H7 (cell line): Measurements from ENCODE around the gene SOBP. TPM values are rescaled to one million over a fixed set of nuclear protein-coding genes. Genes with fewer than 3 reads are reported as not detected.

ENCODE experiments used
- DNase-seq: peaks from one replicate; pipeline ENCODE4 v3.0.0; 2012
- H3K27me3 ChIP-seq: 2 replicates; pipeline ENCODE4 v1.6.0; 2011; ENCODE audit warnings: mild to moderate bottlenecking, low read length; ENCODE audit not compliant: control insufficient read depth, insufficient read depth
- H3K36me3 ChIP-seq: replicated peaks from 2 replicates; pipeline ENCODE4 v1.5.1; 2011; ENCODE audit warnings: low read length; ENCODE audit not compliant: control insufficient read depth, insufficient read depth
- H3K4me3 ChIP-seq: 2 replicates; pipeline ENCODE4 v1.5.1; 2011; ENCODE audit warnings: low read depth, mild to moderate bottlenecking, control low read depth, low read length, moderate library complexity; ENCODE audit not compliant: insufficient read depth
- total RNA-seq: library from RNA; depleted of rRNA; stranded (reverse); fragments of >200 nt; shearing (Covaris generic); gene quantifications from 2 replicates; pipeline ENCODE4 v1.2.3, GENCODE V29; 2014

The SOBP gene
- total RNA-seq, 1 experiment from 2014 or later: 1.3 TPM

DNA sequence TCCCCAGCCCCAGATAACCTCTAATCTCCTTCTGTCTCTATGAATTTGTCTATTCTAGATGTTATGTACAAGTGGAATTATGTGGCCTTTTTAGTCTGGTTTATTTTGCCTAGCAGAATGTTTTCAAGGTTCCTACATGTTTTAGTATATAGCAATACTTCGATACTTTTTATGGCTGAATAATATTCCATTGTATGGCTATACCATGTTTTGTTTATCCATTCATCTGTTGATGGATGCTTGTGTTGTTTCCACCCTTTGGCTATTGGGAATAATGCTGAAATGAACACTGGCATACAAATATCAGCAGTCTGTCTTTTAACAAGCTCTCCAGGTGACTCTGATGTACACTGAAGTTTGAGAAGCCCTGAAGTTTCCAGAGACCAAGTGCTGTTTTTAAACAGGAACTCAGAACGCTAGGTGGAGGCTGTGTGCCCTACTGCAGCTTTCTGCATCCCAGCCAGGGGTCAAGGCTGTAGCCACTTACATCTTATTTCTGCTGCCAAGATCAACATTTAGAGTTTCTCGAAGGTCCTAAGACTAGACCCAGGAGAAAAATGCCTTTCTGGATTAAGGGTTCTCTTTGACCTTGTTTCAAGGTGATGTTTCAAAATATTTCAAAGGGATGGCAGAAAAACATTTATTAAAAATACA, 123.0 kb downstream of the SOBP start:
- DNase-seq: no peak
- H3K4me3 ChIP-seq: no peak overlapping the region
- no peaks in the 10 kb centered on the region for H3K36me3 ChIP-seq
- no peaks in the 10 kb centered on the region for H3K27me3 ChIP-seq

DNA sequence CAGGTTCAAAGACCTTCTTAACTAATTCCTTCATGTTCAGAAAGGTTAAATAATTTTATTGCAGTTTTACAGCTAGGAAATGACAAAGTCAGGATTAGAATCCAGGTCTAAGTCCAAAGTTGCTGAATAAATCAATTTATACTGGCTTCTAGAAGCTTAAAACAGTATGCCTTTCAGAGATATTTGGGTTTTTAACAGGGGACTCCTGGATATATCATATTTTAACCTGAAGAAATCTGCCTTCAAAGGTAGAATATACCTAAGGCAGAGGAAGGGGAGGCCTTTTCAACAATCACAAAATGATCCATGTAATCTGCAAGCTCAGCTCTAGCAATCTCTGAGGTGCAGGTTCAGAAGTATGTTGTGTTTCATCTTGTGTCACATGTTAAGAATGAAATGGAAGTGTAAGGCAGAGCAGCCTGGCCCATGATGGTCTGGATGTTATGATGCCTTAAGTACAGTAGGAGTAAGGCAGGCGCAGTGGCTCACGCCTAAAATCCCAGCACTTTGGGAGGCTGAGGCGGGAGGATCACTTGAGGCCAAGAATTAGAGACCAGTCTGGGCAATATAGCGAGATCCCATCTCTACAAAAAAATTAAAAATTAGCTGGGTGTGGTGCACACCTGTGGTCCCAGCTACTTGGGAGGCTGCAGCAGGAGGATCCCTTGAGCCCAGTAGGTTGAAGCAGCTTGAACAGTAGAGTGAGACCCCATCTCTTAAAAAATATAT, 123.9 kb downstream of the SOBP start:
- H3K4me3 ChIP-seq: no peak overlapping the region
- no peak for DNase-seq

DNA sequence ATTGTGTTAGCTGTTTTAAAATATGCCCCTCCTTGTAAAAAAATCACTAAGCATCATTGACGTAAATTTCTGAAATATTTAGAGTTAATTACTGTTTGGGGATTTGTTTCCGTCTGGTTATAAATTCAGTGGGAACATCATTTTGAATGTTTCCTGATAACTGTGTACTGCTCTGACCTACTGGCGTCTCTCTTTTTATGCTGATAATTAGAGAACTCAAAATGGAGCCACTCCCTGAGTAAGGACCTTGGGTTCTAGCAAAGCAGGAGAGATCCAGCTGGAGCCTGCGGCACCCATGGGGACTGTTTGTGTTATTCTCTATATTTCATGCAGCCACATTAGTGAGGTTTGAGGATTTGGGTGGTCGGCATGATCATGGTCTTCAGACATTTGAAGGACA, 124.9 kb downstream of the SOBP start:
- Histone ChIP-seq H3K36me3 (no peaks in the 10 kb centered on the region), H3K4me3 (no peak overlapping the region), H3K27me3 (no peaks in the 10 kb centered on the region)
- no peak for DNase-seq

More for the DNA sequence above, 123.9 kb downstream of the SOBP start:
- Histone ChIP-seq H3K36me3 (no peaks in the 10 kb centered on the region), H3K27me3 (no peaks in the 10 kb centered on the region)

DNA sequence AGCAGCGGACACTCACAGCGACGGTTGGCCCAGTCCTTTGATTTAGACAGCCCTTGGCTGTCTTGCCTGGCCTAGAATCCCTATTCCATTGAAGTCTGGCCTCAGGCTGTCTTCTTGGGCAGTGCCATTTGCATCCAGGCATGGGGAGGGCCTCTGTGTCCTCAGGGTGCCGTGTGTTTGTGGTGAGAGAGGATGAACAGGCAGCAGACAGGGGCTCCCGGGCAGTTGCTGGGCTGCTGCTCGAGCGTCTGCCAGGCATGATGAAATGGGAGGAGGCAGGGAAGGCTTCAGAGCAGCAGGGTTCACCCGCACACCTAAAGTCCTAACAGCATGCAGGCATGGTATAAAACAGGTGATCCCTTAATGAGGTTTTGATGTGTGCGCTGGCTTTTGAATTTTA, 126.9 kb downstream of the SOBP start:
- Histone ChIP-seq H3K27me3 (no peaks in the 10 kb centered on the region), H3K36me3 (no peaks in the 10 kb centered on the region), H3K4me3 (no peak overlapping the region)
- no peak for DNase-seq

DNA sequence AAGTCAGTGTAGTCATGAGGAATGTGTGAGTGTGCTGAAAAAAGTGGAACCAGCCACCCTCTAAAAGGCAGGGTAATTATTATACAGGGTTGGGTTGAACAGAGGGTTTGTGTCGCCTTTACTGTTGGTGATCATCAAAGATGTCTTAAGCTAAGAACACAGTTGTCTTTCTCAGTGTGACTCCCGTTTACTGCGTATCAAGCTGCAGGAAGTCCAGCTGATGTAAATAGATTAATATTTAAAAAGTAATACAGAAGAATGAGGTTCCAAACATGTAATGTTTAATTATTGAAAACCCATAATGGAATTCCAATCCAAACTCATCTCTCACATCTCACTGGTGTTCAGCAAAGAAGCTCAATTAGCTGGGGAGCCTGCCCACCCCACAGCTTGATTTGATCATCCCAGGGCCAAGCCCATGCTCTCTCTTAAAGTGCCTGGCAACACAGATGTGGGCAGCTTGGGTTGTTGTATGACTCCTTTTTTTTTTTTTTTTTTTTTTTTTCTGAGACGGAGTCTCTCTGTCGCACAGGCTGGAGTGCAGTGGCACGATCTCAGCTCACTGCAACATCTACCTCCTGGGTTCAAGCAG, 127.5 kb downstream of the SOBP start:
- Histone ChIP-seq H3K4me3 (no peak overlapping the region), H3K36me3 (no peaks in the 10 kb centered on the region), H3K27me3 (no peaks in the 10 kb centered on the region)
- DNase-seq: no peak

DNA sequence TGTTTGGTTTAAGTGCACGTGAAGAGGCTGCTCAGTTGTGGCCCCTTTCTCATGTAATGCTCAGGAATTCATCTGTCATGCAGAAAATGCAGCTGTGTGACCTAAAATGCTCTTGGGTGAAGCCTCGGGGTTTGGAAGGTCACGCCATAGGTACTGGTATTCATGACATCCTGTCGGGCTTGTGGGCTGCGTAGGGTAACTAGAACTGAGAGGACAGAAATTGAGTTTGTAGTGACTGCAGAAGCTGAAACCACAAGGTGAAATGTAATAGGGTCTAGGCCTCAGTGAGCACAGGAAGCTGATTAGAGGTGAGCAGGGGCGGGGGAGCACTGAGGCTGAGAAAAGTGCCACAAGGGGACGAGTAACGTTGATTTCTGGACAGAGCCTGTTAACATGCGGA, 128.8 kb downstream of the SOBP start:
- DNase-seq: no peak
- H3K27me3 ChIP-seq: no peaks in the 10 kb centered on the region
- no peak overlapping the region for H3K4me3 ChIP-seq

DNA sequence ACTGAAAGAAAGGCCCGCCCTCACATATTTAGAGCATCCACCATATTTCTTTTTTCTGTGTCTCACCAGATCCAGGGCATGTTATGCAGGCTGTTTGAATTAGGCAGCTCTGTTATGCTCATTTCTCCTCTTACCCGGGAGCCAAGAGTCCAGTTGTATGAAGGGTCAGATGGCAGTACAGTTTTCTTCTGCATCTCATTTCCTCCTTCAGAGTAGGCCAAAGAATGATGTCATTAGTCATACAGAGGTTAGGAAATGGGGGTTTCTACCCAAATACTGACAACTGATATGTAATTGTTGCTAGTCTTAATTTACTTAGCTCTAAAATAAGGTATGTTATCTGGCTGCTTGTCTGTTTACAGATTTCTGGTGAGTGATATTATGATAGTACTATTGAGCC, 130.8 kb downstream of the SOBP start:
- no peak for DNase-seq
- Histone ChIP-seq H3K36me3 (no peaks in the 10 kb centered on the region), H3K4me3 (no peak overlapping the region), H3K27me3 (no peaks in the 10 kb centered on the region)

More for the DNA sequence above, 128.8 kb downstream of the SOBP start:
- no peaks in the 10 kb centered on the region for H3K36me3 ChIP-seq

DNA sequence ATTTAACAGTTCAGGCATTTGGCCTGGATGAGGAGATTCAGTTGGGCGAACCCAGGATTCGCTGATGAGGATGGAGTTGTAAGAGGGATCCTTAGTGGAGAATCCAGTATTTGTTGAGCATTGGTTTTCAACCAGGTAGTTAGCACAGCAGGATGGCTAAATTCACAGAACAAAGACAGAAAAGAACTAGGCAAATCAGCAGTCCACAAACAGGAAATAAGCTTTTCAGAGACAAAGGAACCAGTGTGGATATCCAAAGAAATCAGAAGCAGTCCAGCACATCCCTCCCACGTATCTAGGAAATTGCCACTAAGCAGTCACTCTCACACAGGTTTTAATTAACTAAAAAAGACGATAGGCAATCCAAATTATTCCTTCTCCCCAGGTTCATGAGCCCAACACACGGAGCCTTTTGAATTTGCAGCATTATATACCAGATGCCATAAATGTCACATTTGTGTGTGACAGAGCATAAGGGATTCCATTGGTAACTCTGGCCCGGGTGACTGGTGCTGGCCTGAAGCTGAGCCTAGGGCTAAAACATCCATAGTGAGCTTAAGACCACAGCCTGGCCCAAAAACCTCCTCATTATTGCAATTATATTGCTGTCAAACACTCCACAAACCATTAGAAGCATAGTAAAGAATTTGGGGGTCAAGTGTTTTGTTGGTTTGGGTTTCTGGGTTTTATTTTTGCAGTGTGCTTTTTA, 131.5 kb downstream of the SOBP start:
- no peak for DNase-seq
- H3K4me3 ChIP-seq: no peak overlapping the region
- no peaks in the 10 kb centered on the region for H3K27me3 ChIP-seq
- no peaks in the 10 kb centered on the region for H3K36me3 ChIP-seq

DNA sequence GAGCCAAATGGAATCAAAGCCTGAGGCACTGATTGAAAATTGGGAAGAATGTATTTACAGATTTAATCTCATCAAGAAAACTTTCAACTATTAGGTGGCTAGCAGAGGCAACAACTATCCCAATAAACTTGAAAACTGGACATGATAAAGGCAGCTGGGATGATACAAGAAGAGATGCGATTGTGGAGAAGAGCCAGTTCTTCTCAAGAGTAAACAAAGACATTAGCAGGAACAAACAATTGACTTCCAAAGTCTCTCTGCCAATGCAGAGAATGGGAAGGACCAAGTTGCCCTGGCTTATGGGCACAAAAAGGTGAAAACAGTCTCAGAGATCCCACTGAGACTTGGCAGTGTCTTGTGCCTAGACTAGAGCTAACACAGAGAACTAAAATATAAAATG, 132.4 kb downstream of the SOBP start:
- Histone ChIP-seq H3K4me3 (no peak overlapping the region), H3K36me3 (no peaks in the 10 kb centered on the region), H3K27me3 (no peaks in the 10 kb centered on the region)
- DNase-seq: no peak

DNA sequence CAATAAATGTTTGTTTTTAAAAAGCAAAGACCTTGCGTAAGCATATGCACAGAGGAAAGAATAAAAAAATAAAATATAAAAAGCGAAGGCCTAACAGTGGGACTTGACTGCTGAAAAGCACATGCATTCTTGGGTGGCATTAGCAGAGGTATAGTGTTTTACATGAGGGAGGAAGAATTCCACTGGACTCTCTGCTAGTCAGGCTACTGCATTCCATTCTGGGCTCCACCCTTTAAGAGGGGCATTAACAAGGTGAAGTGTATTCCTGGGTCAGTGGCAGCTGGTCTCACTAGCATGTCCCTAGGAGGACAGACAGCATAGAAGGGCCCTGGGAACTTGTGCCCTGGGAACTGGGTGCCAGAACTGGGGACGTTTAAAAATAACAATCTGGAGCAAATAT, 134.1 kb downstream of the SOBP start:
- no peak for DNase-seq
- H3K27me3 ChIP-seq: no peaks in the 10 kb centered on the region
- no peaks in the 10 kb centered on the region for H3K36me3 ChIP-seq
- H3K4me3 ChIP-seq: no peak overlapping the region

DNA sequence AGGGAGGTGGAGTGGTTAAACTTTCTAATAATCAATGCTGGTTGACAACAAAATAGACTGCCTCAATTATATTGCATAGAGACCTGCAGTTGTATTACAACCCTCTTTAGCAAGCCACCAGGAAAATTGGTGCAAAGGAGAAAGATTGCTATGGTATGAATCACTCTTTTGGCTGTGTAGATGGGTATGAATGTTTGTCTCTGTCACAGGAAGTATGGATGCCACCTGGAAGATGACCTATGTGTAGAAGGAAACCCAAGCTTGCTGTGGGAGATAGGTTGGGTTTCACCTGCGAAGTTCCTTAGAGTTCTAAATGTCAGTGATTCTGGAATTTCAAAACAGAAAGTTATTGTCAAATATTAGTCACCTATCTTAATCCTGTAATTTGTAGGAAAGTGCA, 134.6 kb downstream of the SOBP start:
- no peaks in the 10 kb centered on the region for H3K27me3 ChIP-seq
- H3K4me3 ChIP-seq: no peak overlapping the region
- no peaks in the 10 kb centered on the region for H3K36me3 ChIP-seq
- no peak for DNase-seq

DNA sequence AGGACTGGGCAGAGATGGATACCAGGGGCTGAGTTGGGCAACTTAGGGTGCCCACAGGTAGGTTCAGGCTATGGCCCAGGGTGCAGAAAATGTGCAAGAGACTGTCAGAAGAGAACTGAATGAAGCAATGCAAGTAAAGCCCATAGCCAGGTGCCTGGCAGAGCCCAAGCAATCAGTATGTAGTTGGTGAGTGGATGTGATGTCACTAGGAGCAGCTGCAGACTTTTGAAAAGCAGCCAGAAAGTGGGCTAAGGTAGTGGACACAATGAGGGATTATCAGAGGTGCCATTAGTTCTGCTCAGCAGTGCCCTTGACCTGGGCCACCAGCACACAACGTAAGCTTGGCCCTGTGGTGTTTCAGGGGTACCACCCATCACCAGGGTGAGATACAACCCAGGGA, 135.3 kb downstream of the SOBP start:
- Histone ChIP-seq H3K4me3 (no peak overlapping the region), H3K27me3 (no peaks in the 10 kb centered on the region)

DNA sequence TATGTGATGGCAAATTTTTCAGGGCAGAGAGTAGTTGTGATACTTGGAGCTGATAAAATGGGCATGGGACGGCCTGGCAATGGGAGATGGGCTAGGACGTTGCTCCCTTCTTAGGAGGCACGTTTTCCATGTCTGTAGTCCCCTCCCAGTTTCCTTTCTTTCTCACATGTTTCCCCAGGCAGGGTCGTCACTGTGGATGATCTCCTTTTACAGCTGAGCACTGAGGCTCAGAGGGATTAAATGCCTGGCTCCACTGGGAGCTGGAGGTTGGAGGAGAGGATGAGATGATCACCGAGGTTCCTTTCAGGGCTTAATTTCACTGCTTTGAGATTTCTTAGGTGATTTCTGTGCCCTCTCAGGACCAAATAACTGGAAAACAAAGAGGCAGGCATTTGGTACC, 136.7 kb downstream of the SOBP start:
- no peak for DNase-seq
- no peaks in the 10 kb centered on the region for H3K27me3 ChIP-seq
- no peaks in the 10 kb centered on the region for H3K36me3 ChIP-seq
- no peak overlapping the region for H3K4me3 ChIP-seq

More for the DNA sequence above, 135.3 kb downstream of the SOBP start:
- no peak for DNase-seq
- H3K36me3 ChIP-seq: no peaks in the 10 kb centered on the region

DNA sequence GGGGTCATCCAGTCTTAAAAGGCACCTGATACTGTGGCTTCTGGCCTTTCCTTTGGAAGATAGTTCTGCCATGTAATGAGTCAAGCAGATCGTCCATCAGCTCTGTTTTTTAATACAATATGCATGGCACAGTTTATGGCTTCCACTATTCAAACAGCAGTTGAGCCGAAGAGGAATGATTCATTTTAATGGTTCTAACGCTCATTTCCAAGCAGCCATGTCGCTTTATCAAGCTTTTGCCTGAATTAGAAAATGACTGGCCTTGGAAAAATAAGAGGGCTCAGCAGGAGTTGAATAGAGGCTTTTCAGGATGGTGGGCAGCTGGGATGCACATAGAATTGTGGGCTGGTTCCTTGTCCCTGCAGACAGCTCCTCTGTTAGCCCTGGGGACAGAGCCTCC, 138.1 kb downstream of the SOBP start:
- Histone ChIP-seq H3K4me3 (no peak overlapping the region), H3K36me3 (no peaks in the 10 kb centered on the region), H3K27me3 (no peaks in the 10 kb centered on the region)
- no peak for DNase-seq

DNA sequence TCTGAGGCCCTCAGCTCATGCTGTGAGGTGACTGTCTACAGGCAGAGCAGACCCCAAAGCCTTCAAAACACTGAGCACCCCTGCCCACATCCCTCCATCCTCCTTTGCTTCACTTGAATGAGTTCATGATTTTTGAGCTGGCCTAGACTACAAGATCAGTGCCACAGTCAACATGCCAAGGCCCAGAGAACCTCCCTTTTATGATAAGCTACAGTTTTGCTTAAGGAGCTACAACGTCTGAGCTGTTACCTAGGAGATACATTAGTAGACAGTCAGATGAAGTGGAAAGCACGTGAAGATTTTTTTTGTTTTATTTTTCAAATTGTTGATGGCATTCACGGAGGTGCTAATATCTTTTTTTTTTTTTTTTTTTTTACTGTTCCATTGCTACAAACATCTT, 139.0 kb downstream of the SOBP start:
- Histone ChIP-seq H3K36me3 (no peaks in the 10 kb centered on the region), H3K27me3 (no peaks in the 10 kb centered on the region), H3K4me3 (no peak overlapping the region)
- no peak for DNase-seq
